ENCODE data around the gene PDE8B. TPM values are rescaled to one million over a fixed set of nuclear protein-coding genes. Genes with fewer than 3 reads are reported as not detected.

PDE8B gene
- total RNA-seq, 1 experiment from 2014 or later: 0.17 TPM

DNA sequence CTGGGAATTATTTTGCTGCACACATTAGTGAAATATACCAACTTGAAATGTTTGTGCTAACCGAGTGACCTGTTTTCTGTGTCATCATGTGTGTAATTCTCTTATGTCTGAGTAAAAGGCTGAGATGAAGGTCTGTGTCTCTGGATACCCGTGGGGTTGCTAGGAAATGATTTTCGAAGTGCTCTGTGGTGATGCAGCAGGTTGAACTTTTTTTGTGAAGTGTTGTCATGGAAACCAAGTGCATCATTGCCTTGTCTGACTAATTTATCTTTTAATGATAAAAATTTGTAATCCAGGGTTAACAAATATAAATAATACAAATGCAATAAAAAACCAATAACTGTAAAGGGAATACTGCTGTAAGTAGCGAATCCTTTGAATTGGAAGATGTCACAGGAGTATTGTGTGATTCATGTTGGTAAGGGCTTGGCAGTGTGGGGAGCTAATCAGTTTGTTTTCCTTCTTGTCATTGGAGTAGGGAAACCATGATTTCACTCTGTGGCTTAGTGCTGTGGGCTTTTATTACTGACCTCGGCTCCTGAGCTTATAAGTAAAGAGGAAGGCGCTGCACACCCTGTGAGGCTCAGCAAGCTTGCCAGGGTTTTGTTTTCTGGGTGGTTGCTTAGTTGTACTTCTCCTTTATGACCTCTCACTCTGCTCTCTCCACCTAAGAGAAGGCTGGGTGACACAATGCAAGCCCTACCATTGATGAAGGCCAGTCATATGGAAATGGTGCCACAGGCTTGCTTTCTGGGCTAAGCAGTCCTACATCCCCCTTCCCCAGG lies 22.3 kb downstream of the PDE8B start:
- no peaks in the 10 kb centered on the region for H3K36me3 ChIP-seq (ENCODE audit: control insufficient read depth in 1 of 2, insufficient read depth in 2 of 2, low read length in 2 of 2)
- H2AFZ ChIP-seq (ENCODE audit: low read depth, low read length, poor library complexity, severe bottlenecking): no peak overlapping the region
- no peaks in the 10 kb centered on the region for H3K9me3 ChIP-seq (ENCODE audit: control insufficient read depth in 1 of 2, insufficient read depth in 1 of 2, low read depth in 1 of 2, low read length in 2 of 2)
- H3K79me2 ChIP-seq (ENCODE audit: insufficient read depth, low read length): no peaks in the 10 kb centered on the region
- 0 out of 2 replicates have a peak, but pooled peaks cover 9% of the 10 kb centered on the region for H3K27me3 ChIP-seq (ENCODE audit: insufficient read depth, low read length)
- DNase-seq (ENCODE audit: low read depth, low spot score) (no peak), ATAC-seq (no peak)
- no peaks in the 10 kb centered on the region for H3K9me2 ChIP-seq (ENCODE audit: insufficient read depth)
- no peak for TF ChIP-seq ZFX (IDR thresholded peaks at IDR 0.05)
- no peak for TF ChIP-seq RAD21 (IDR thresholded peaks at IDR 0.05; ENCODE audit: low read depth)
- no peak for TF ChIP-seq SRF (IDR thresholded peaks at IDR 0.05; ENCODE audit: low read depth)
- TF ChIP-seq, protein P1, sequence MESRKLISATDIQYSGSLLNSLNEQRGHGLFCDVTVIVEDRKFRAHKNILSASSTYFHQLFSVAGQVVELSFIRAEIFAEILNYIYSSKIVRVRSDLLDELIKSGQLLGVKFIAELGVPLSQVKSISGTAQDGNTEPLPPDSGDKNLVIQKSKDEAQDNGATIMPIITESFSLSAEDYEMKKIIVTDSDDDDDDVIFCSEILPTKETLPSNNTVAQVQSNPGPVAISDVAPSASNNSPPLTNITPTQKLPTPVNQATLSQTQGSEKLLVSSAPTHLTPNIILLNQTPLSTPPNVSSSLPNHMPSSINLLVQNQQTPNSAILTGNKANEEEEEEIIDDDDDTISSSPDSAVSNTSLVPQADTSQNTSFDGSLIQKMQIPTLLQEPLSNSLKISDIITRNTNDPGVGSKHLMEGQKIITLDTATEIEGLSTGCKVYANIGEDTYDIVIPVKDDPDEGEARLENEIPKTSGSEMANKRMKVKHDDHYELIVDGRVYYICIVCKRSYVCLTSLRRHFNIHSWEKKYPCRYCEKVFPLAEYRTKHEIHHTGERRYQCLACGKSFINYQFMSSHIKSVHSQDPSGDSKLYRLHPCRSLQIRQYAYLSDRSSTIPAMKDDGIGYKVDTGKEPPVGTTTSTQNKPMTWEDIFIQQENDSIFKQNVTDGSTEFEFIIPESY (IDR thresholded peaks at IDR 0.05; ENCODE audit: extremely low read depth, insufficient replicate concordance, low read length): no peak
- TF ChIP-seq POLR2AphosphoS5 (IDR thresholded peaks at IDR 0.05; ENCODE audit: low read depth, low read length): no peak
- TF ChIP-seq TCF7L2 (IDR thresholded peaks at IDR 0.05; ENCODE audit: borderline replicate concordance, extremely low read depth, insufficient read depth, insufficient read length): no peak
- no peak for TF ChIP-seq SP1 (IDR thresholded peaks at IDR 0.05; ENCODE audit: low read depth)
- TF ChIP-seq SIN3A (IDR thresholded peaks at IDR 0.05; ENCODE audit: low read depth): no peak
- TF ChIP-seq EGR1 (IDR thresholded peaks at IDR 0.05; ENCODE audit: low read depth): no peak
- no peak overlapping the region for H3K27ac ChIP-seq (ENCODE audit: low read depth, low read length)
- H3K4me2 ChIP-seq (ENCODE audit: low read length): no peak overlapping the region
- CTCF ChIA-PET: no interaction called here
- BruUV-seq (replicated peaks): no TSS peak
- RAD21 ChIA-PET (ENCODE audit: low non-redundant PET in 1 of 2, low total read pairs in 2 of 2, uncharacterized antibody in 2 of 2, unreplicated experiment in 2 of 2): no interaction called here
- no peak overlapping the region for H3K4me3 ChIP-seq (replicated peaks in 1 of 2; ENCODE audit: low read depth in 1 of 2, low read length in 2 of 2)
- H4K20me1 ChIP-seq (ENCODE audit: insufficient read depth): no peaks in the 10 kb centered on the region
- intact Hi-C loops (cut with micrococcal nuclease): no loop called here
- H3K4me1 ChIP-seq (ENCODE audit: control insufficient read depth in 1 of 2, insufficient read depth in 2 of 2, low read length in 2 of 2): no peaks in the 10 kb centered on the region
- POLR2A ChIA-PET: no interaction called here
- H3K9ac ChIP-seq (ENCODE audit: low read length): no peak overlapping the region

Data from HCT116 (cell line).